ENCODE data around the gene DLG2.

The DLG2 gene

DNA sequence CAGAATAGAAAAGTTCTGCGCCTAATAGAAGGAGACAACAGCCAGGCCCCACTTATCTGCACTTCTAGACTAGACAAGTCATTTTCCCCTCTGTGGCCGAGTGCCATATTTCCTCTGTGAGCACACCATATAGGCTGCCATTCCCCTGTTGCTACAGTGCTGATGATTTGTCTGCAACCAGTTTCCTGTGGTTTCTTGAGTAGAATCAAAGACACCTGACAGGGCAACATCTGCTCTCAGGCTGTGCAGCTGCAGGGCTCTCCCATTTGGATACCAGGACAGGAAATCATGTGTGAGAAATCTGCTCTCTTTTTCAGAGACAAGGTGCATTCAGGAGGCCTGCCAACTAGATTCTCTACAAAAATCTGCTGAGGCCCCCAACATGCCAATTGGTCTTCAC is 879.3 kb downstream of the DLG2 start:
- H3K36me3 ChIP-seq (ENCODE audit: control insufficient read depth in 4 of 4, insufficient read depth in 4 of 4, low read length in 3 of 4): no peaks in the 10 kb centered on the region
- H3K4me1 ChIP-seq (ENCODE audit: control extremely low read depth in 1 of 4, control insufficient read depth in 4 of 4, insufficient read depth in 4 of 4, low read length in 3 of 4): peaks cover 0 to 22% (median 2%) of the 10 kb centered on the region in 4 experiments
- no peaks in the 10 kb centered on the region for H3K27me3 ChIP-seq (replicated peaks in 2 of 5; ENCODE audit: control insufficient read depth in 4 of 5, insufficient read depth in 5 of 5, low read length in 4 of 5)
- CTCF ChIA-PET: no interaction called here
- no peaks in the 10 kb centered on the region for H3K9me3 ChIP-seq (ENCODE audit: control extremely low read depth in 1 of 5, control insufficient read depth in 4 of 5, insufficient read depth in 2 of 5, low read depth in 1 of 5, low read length in 4 of 5)
- no peak overlapping the region for H3K27ac ChIP-seq (ENCODE audit: insufficient read depth in 1 of 2, low read depth in 1 of 2, low read length in 2 of 2, poor library complexity in 1 of 2, severe bottlenecking in 2 of 2)
- POLR2A ChIA-PET: no interaction called here
- 57% methylated on average over 1 of the region's 2 CpGs for WGBS (ENCODE audit: insufficient coverage)
- peak in 2 of 3 donors; percentile 57 to 73 for DNase-seq
- H3K4me3 ChIP-seq (ENCODE audit: control insufficient read depth in 1 of 7, extremely low read depth in 1 of 7, insufficient read depth in 4 of 7, low read depth in 2 of 7, low read length in 6 of 7): no peak overlapping the region

DNA sequence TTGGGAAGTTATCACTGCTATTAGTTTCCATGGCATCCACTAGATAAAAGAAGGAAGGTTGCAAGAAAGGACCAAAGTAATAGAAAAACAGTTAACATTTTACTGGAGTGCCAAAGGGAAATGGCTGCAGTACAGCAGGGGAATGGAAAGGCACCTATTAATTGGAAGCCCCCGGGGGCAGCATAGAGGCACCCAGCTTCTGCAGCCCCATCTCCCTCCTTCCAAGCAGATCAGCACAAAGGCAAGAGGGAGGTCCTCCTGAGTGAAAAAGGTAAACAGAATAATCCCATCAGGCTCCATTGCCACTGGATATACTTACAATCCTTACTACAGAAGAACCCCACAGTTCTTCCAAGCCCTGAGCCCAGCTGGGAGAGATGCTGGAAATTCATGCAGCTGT is 887.1 kb downstream of the DLG2 start:
- H3K27me3 ChIP-seq (replicated peaks in 2 of 5; ENCODE audit: control insufficient read depth in 4 of 5, insufficient read depth in 5 of 5, low read length in 4 of 5): no peaks in the 10 kb centered on the region
- ChIA-PET CTCF (no interaction called here), POLR2A (no interaction called here)
- H3K36me3 ChIP-seq (ENCODE audit: control insufficient read depth in 4 of 4, insufficient read depth in 4 of 4, low read length in 3 of 4): no peaks in the 10 kb centered on the region
- no CpG with 5 or more reads among the region's 1 CpG for WGBS (ENCODE audit: insufficient coverage)
- H3K9me3 ChIP-seq (ENCODE audit: control extremely low read depth in 1 of 5, control insufficient read depth in 4 of 5, insufficient read depth in 2 of 5, low read depth in 1 of 5, low read length in 4 of 5): peaks cover 0 to 2% (median 0%) of the 10 kb centered on the region in 5 experiments
- DNase-seq: no peak
- no peaks in the 10 kb centered on the region for H3K4me1 ChIP-seq (ENCODE audit: control extremely low read depth in 1 of 4, control insufficient read depth in 4 of 4, insufficient read depth in 4 of 4, low read length in 3 of 4)
- H3K4me3 ChIP-seq (ENCODE audit: control insufficient read depth in 1 of 7, extremely low read depth in 1 of 7, insufficient read depth in 4 of 7, low read depth in 2 of 7, low read length in 6 of 7): no peak overlapping the region
- H3K27ac ChIP-seq (ENCODE audit: insufficient read depth in 1 of 2, low read depth in 1 of 2, low read length in 2 of 2, poor library complexity in 1 of 2, severe bottlenecking in 2 of 2): no peak overlapping the region

DNA sequence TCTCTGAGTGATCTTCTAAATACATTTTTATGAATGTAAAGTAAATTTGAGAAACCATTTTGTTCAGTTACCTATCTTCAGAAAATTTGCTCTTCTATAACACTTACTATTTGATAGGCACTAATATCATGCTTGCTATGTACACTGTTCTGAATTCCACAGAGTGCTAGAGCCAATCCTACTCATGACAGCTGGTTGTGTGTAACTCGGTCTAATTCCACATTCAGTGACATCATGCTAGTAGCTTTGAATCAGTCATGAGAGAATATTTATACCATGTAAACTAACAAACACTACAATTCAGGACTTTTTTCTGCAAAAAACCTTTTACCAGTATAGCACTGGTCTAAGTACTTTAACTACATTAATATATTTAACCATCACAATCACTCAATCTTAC is 902.9 kb downstream of the DLG2 start:
- CTCF ChIA-PET: no interaction called here
- H3K36me3 ChIP-seq (ENCODE audit: control insufficient read depth in 4 of 4, insufficient read depth in 4 of 4, low read length in 3 of 4): no peaks in the 10 kb centered on the region
- H3K27me3 ChIP-seq (replicated peaks in 2 of 5; ENCODE audit: control insufficient read depth in 4 of 5, insufficient read depth in 5 of 5, low read length in 4 of 5): peaks cover 0 to 7% (median 0%) of the 10 kb centered on the region in 5 experiments
- POLR2A ChIA-PET: interaction anchor here (0.6 kb wide), 1 partner anchor 120 kb away, joined by 3 read pairs; no protein-coding TSS in a partner anchor
- no peak overlapping the region for H3K27ac ChIP-seq (ENCODE audit: insufficient read depth in 1 of 2, low read depth in 1 of 2, low read length in 2 of 2, poor library complexity in 1 of 2, severe bottlenecking in 2 of 2)
- H3K9me3 ChIP-seq (ENCODE audit: control extremely low read depth in 1 of 5, control insufficient read depth in 4 of 5, insufficient read depth in 2 of 5, low read depth in 1 of 5, low read length in 4 of 5): no peaks in the 10 kb centered on the region
- H3K4me1 ChIP-seq (ENCODE audit: control extremely low read depth in 1 of 4, control insufficient read depth in 4 of 4, insufficient read depth in 4 of 4, low read length in 3 of 4): peaks cover 0 to 17% (median 13%) of the 10 kb centered on the region in 4 experiments
- WGBS (ENCODE audit: insufficient coverage): no CpG with 5 or more reads among the region's 1 CpG
- no peak overlapping the region for H3K4me3 ChIP-seq (ENCODE audit: control insufficient read depth in 1 of 7, extremely low read depth in 1 of 7, insufficient read depth in 4 of 7, low read depth in 2 of 7, low read length in 6 of 7)
- DNase-seq: no peak

GRCh38 chr11:84722583-84723108 is 904.5 kb downstream of the DLG2 start:
- Histone ChIP-seq H3K36me3 (ENCODE audit: control insufficient read depth in 4 of 4, insufficient read depth in 4 of 4, low read length in 3 of 4) (no peaks in the 10 kb centered on the region), H3K27me3 (replicated peaks in 2 of 5; ENCODE audit: control insufficient read depth in 4 of 5, insufficient read depth in 5 of 5, low read length in 4 of 5) (peaks cover 0 to 11% (median 0%) of the 10 kb centered on the region in 5 experiments), H3K4me3 (ENCODE audit: control insufficient read depth in 1 of 7, extremely low read depth in 1 of 7, insufficient read depth in 4 of 7, low read depth in 2 of 7, low read length in 6 of 7) (no peak overlapping the region), H3K9me3 (ENCODE audit: control extremely low read depth in 1 of 5, control insufficient read depth in 4 of 5, insufficient read depth in 2 of 5, low read depth in 1 of 5, low read length in 4 of 5) (no peaks in the 10 kb centered on the region), H3K4me1 (ENCODE audit: control extremely low read depth in 1 of 4, control insufficient read depth in 4 of 4, insufficient read depth in 4 of 4, low read length in 3 of 4) (peaks cover 0 to 17% (median 13%) of the 10 kb centered on the region in 4 experiments), H3K27ac (ENCODE audit: insufficient read depth in 1 of 2, low read depth in 1 of 2, low read length in 2 of 2, poor library complexity in 1 of 2, severe bottlenecking in 2 of 2) (no peak overlapping the region)
- ChIA-PET POLR2A (no interaction called here), CTCF (no interaction called here)
- WGBS (ENCODE audit: insufficient coverage): 75% methylated on average over 1 of the region's 3 CpGs
- no peak for DNase-seq

- H3K4me1 ChIP-seq (ENCODE audit: control extremely low read depth in 1 of 4, control insufficient read depth in 4 of 4, insufficient read depth in 4 of 4, low read length in 3 of 4): peaks cover 0 to 17% (median 13%) of the 10 kb centered on the region in 4 experiments
- peak in 2 of 3 donors; percentile 13 for DNase-seq
- peaks cover 0 to 11% (median 0%) of the 10 kb centered on the region in 5 experiments for H3K27me3 ChIP-seq (replicated peaks in 2 of 5; ENCODE audit: control insufficient read depth in 4 of 5, insufficient read depth in 5 of 5, low read length in 4 of 5)
- H3K4me3 ChIP-seq (ENCODE audit: control insufficient read depth in 1 of 7, extremely low read depth in 1 of 7, insufficient read depth in 4 of 7, low read depth in 2 of 7, low read length in 6 of 7): peak overlapping the region in 1 of 7 experiments; percentile 84
- H3K27ac ChIP-seq (ENCODE audit: insufficient read depth in 1 of 2, low read depth in 1 of 2, low read length in 2 of 2, poor library complexity in 1 of 2, severe bottlenecking in 2 of 2): no peak overlapping the region
- no CpG with 5 or more reads among the region's 1 CpG for WGBS (ENCODE audit: insufficient coverage)
- no peaks in the 10 kb centered on the region for H3K9me3 ChIP-seq (ENCODE audit: control extremely low read depth in 1 of 5, control insufficient read depth in 4 of 5, insufficient read depth in 2 of 5, low read depth in 1 of 5, low read length in 4 of 5)
- H3K36me3 ChIP-seq (ENCODE audit: control insufficient read depth in 4 of 4, insufficient read depth in 4 of 4, low read length in 3 of 4): no peaks in the 10 kb centered on the region
- POLR2A ChIA-PET: no interaction called here
- CTCF ChIA-PET: no interaction called here
Measured at GRCh38 chr11:84721561-84721961, 905.6 kb downstream of the DLG2 start.

DNA sequence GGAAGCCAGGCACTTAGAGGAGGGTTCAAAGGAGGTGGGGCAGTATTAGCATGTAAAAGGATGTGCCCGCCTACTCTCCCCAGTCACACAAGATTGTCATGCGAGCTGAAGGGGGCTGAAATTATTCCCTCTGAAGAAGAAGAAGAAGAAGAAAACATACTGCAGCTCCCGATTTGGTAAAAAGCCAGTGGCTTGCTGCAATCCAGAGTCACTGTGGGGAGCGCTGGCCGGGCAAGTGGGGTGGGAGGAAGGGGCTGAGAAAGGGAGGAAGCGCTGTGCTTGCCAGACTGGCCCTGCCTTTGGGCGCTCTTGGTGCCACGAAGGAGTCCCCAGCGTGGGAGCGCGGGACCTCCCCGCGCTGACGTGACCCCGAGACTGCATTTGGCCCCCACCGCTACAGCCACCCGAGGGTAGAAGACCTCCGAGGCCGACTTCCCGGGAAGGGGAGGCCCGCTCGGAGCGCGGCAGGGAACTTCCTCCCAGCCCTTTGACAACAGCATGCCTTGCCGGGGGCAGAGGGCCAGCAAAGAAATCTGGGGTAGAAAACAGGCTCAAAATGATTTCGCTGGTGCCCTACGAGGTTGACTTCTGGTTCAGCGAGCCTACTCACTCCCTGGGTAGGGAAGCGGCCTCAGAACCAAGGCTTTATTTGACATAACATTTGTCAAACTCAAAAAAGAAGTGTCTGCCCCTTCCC is 906.3 kb downstream of the DLG2 start:
- Histone ChIP-seq H3K27me3 (replicated peaks in 2 of 5; ENCODE audit: control insufficient read depth in 4 of 5, insufficient read depth in 5 of 5, low read length in 4 of 5) (peaks cover 0 to 11% (median 0%) of the 10 kb centered on the region in 5 experiments), H3K27ac (ENCODE audit: insufficient read depth in 1 of 2, low read depth in 1 of 2, low read length in 2 of 2, poor library complexity in 1 of 2, severe bottlenecking in 2 of 2) (no peak overlapping the region), H3K36me3 (ENCODE audit: control insufficient read depth in 4 of 4, insufficient read depth in 4 of 4, low read length in 3 of 4) (no peaks in the 10 kb centered on the region), H3K9me3 (ENCODE audit: control extremely low read depth in 1 of 5, control insufficient read depth in 4 of 5, insufficient read depth in 2 of 5, low read depth in 1 of 5, low read length in 4 of 5) (no peaks in the 10 kb centered on the region), H3K4me1 (ENCODE audit: control extremely low read depth in 1 of 4, control insufficient read depth in 4 of 4, insufficient read depth in 4 of 4, low read length in 3 of 4) (peaks cover 0 to 17% (median 13%) of the 10 kb centered on the region in 4 experiments), H3K4me3 (ENCODE audit: control insufficient read depth in 1 of 7, extremely low read depth in 1 of 7, insufficient read depth in 4 of 7, low read depth in 2 of 7, low read length in 6 of 7) (peak overlapping the region; percentile 13 to 84 (median 65))
- ChIA-PET CTCF (no interaction called here), POLR2A (no interaction called here)
- 1% methylated on average over 28 of the region's 29 CpGs for WGBS (ENCODE audit: insufficient coverage)
- peak; percentile 14 to 55 (median 41) for DNase-seq

- H3K4me3 ChIP-seq (ENCODE audit: control insufficient read depth in 1 of 7, extremely low read depth in 1 of 7, insufficient read depth in 4 of 7, low read depth in 2 of 7, low read length in 6 of 7): peak overlapping the region; percentile 26 to 84 (median 65)
Measured at GRCh38 chr11:84719935-84720577, 907.1 kb downstream of the DLG2 start.

More at GRCh38 chr11:84719935-84720577, 907.1 kb downstream of the DLG2 start:
- Histone ChIP-seq H3K36me3 (ENCODE audit: control insufficient read depth in 4 of 4, insufficient read depth in 4 of 4, low read length in 3 of 4) (no peaks in the 10 kb centered on the region), H3K27ac (ENCODE audit: insufficient read depth in 1 of 2, low read depth in 1 of 2, low read length in 2 of 2, poor library complexity in 1 of 2, severe bottlenecking in 2 of 2) (no peak overlapping the region), H3K4me1 (ENCODE audit: control extremely low read depth in 1 of 4, control insufficient read depth in 4 of 4, insufficient read depth in 4 of 4, low read length in 3 of 4) (peaks cover 0 to 17% (median 13%) of the 10 kb centered on the region in 4 experiments), H3K27me3 (replicated peaks in 2 of 5; ENCODE audit: control insufficient read depth in 4 of 5, insufficient read depth in 5 of 5, low read length in 4 of 5) (peaks cover 0 to 11% (median 0%) of the 10 kb centered on the region in 5 experiments), H3K9me3 (ENCODE audit: control extremely low read depth in 1 of 5, control insufficient read depth in 4 of 5, insufficient read depth in 2 of 5, low read depth in 1 of 5, low read length in 4 of 5) (no peaks in the 10 kb centered on the region)
- ChIA-PET CTCF (interaction anchor here (1.0 to 1.5 kb wide), 2 partner anchors 162 to 336 kb away, joined by 3 to 4 read pairs; no protein-coding TSS in a partner anchor), POLR2A (no interaction called here)
- DNase-seq: peak in 2 of 3 donors; percentile 11 to 17
- WGBS (ENCODE audit: insufficient coverage): 3% methylated on average over 13 of the region's 26 CpGs

All from common myeloid progenitor, CD34-positive (primary cell).